ENCODE measurements around the gene AAR2.

Gene AAR2

DNA sequence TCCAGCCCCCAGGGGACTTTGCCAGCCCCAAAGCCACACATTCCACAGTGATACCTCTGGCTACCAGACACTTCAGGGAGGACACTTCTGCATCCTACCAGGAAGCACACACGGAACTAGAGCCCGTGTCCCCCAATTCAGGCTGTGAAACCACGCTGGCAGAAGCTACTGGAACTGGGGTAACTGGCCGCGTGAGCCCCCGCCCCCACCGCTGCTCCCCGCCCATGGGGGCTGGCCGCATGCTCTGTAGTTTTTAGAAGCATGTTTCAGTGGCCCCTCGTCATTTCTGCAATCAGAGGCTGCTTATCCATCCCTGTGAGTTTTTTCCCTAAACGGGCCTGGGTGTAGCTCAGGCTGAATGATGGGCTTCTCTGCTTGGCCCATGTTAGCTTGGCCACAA lies 28.7 kb upstream of the AAR2 start:
- no peaks in the 10 kb centered on the region for H3K4me1 ChIP-seq (ENCODE audit: control insufficient read depth, insufficient read depth, low read length)
- H3K4me3 ChIP-seq (ENCODE audit: low read length): no peak overlapping the region
- H3K27me3 ChIP-seq (ENCODE audit: control insufficient read depth, insufficient read depth, low read length): no peaks in the 10 kb centered on the region
- peaks cover 26% of the 10 kb centered on the region for H3K36me3 ChIP-seq (ENCODE audit: control insufficient read depth, insufficient read depth, low read length)
- H3K9ac ChIP-seq (ENCODE audit: low read length): no peak overlapping the region
- H3K27ac ChIP-seq (ENCODE audit: low read depth, low read length): no peak overlapping the region

DNA sequence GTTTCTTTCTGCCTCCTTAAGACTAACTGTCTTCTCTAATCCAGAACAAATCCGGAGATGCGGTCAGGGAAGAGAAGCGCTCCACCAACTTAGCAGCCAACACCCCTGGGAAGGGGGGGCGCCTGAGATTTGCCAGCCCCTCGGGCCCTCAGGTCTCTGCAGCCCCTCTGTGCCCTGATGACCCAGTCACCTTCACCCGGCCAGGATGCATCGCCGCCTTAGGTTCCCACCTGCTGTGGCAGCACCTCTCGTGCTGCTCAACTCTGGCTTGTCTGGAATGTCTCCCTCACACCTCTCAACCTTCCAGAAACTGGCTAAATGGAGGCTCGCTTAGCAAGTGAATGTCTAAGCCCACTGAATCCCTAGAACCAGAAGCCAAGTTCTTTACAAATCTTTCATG lies 28.0 kb upstream of the AAR2 start:
- no peaks in the 10 kb centered on the region for H3K27me3 ChIP-seq (ENCODE audit: control insufficient read depth, insufficient read depth, low read length)
- H3K36me3 ChIP-seq (ENCODE audit: control insufficient read depth, insufficient read depth, low read length): peaks cover 27% of the 10 kb centered on the region

DNA sequence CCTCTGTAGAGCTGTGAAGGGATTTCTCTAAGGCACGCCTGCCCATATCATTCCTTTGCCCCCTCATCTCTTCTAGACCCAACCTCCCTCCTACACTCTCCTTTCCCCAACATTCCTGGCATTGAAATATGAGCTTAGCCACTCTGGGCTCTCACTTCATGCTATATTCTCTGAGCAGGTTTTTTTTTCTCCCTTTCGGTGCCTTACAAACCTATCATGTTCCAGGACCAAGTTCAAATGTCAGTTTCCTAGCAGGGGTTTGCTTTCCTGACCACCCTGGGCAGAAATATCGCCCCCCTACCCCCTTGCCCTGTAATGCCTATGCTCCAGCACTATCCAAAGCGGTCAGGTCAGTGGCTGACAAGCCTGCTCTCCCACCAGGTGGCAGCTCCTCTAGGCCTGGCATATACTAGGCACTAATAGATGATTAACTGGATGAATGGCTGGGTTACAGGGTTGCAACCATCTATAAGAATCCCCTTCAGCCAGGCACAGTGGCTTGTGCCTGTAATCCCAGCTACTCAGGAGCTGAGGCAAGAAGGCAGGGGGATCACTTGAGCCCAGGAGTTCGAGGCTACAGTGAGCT lies 25.7 kb upstream of the AAR2 start:
- H3K9ac ChIP-seq (ENCODE audit: low read length): no peak overlapping the region
- H3K27me3 ChIP-seq (ENCODE audit: control insufficient read depth, insufficient read depth, low read length): no peaks in the 10 kb centered on the region
- H3K27ac ChIP-seq (ENCODE audit: low read depth, low read length): no peak overlapping the region
- H3K4me3 ChIP-seq (ENCODE audit: low read length): no peak overlapping the region
- H3K4me1 ChIP-seq (ENCODE audit: control insufficient read depth, insufficient read depth, low read length): no peaks in the 10 kb centered on the region
- H3K36me3 ChIP-seq (ENCODE audit: control insufficient read depth, insufficient read depth, low read length): peaks cover 31% of the 10 kb centered on the region

More for the DNA sequence above, 28.0 kb upstream of the AAR2 start:
- Histone ChIP-seq H3K27ac (ENCODE audit: low read depth, low read length) (no peak overlapping the region), H3K4me3 (ENCODE audit: low read length) (no peak overlapping the region), H3K9ac (ENCODE audit: low read length) (no peak overlapping the region), H3K4me1 (ENCODE audit: control insufficient read depth, insufficient read depth, low read length) (no peaks in the 10 kb centered on the region)

DNA sequence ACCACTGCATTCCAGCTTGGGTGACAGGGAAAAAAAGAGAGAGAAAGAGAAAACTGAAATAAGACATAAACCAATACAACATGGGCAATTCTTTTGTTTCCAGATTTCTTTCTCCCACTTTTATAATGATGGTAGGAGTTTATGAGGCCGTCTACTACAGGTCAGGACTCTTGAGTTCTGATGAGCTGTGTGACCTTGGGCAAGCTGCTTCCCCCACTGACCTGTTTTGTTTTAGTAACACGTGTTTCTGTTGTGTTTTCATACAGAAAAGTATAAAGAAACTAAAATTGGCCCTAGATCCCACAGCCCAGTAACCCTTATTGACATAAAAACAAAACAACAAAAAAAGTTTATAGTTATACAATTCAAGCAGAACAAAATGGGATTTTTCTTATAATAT lies 22.9 kb upstream of the AAR2 start:
- H3K27me3 ChIP-seq (ENCODE audit: control insufficient read depth, insufficient read depth, low read length): no peaks in the 10 kb centered on the region
- H3K4me3 ChIP-seq (ENCODE audit: low read length): no peak overlapping the region
- H3K27ac ChIP-seq (ENCODE audit: low read depth, low read length): no peak overlapping the region
- no peaks in the 10 kb centered on the region for H3K4me1 ChIP-seq (ENCODE audit: control insufficient read depth, insufficient read depth, low read length)
- peaks cover 27% of the 10 kb centered on the region for H3K36me3 ChIP-seq (ENCODE audit: control insufficient read depth, insufficient read depth, low read length)
- no peak overlapping the region for H3K9ac ChIP-seq (ENCODE audit: low read length)

DNA sequence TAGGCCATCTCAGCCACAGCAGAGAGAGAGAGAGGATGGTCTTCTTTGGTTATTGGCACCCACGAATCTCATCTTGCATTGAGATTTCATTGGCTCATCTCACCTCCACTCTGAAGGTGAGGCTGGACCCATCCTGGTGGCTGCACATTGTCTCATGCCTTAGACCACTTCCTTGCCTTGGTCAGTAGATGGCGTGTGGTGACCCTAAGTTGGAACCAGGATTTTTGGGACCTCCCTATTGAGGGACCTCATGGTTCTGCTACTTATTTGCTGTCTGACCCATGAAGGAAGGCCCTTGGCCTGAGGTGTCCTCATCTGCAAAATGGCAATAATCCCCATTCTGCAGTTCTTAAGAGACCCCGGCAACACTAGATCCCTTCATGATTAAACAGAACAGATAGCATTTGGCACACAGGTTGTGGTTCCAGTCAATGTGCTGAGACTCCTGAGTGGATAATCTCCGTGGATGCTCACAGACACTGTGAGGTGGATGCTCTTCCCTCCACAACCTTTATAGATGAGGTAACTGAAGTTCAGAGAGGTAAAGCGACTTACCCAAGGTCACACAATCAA lies 21.5 kb upstream of the AAR2 start:
- Histone ChIP-seq H3K36me3 (ENCODE audit: control insufficient read depth, insufficient read depth, low read length) (peaks cover 18% of the 10 kb centered on the region), H3K27ac (ENCODE audit: low read depth, low read length) (no peak overlapping the region), H3K9ac (ENCODE audit: low read length) (no peak overlapping the region), H3K4me3 (ENCODE audit: low read length) (no peak overlapping the region), H3K4me1 (ENCODE audit: control insufficient read depth, insufficient read depth, low read length) (no peaks in the 10 kb centered on the region), H3K27me3 (ENCODE audit: control insufficient read depth, insufficient read depth, low read length) (no peaks in the 10 kb centered on the region)

DNA sequence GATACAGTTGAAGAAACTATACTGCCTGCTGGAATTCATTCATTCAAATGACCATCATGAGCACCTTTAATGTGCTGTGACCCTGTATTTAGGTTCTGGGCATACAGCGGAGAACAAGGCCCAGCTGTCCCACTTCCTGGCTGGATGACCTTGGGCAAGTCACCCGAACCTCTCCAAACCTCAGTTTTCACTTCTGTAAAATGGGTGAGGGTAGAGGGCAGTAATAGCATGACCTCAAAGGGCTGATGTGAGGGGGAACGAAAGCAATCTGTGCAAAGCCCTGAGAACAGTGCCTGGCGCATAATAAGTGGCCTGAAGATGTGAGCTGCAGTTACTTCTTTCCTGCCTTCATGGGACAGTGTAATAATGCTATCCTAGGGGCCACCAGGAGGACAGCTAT lies 20.5 kb upstream of the AAR2 start:
- Histone ChIP-seq H3K4me3 (ENCODE audit: low read length) (no peak overlapping the region), H3K36me3 (ENCODE audit: control insufficient read depth, insufficient read depth, low read length) (peaks cover 17% of the 10 kb centered on the region), H3K4me1 (ENCODE audit: control insufficient read depth, insufficient read depth, low read length) (no peaks in the 10 kb centered on the region), H3K27me3 (ENCODE audit: control insufficient read depth, insufficient read depth, low read length) (no peaks in the 10 kb centered on the region), H3K27ac (ENCODE audit: low read depth, low read length) (no peak overlapping the region), H3K9ac (ENCODE audit: low read length) (no peak overlapping the region)

DNA sequence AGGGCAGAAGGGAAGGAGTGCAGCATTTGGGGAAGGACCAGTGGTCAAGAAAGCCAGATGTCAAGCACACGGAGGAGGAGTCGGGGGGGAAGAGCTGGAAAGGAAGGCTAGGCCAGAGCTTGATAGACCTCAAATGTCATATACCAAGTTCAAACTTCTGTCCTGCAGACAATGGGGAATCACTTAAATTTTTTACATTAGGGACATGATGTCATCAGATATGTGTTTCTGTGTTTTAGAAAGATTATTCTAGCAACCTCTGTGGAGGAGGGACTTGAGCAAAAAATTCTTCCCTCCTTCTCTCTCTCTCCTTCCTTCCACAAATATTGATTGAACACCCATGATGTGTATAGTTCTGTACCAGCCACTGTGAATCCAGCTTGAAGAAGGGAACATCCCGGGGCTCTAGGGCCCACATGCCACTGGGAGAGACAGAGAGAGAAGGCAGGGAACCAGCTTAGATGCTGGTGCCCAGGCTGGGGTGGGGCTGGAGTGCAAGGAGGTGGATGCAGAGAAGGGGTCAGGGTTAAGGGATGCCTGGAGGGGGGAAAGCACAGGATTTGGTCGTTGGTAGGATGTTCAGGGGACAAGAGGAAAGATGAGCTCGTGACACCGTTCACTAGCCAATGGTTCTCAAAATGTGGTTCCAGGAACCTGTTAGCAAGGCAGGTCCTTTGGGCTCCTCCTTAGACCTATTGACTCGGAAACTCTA lies 19.8 kb upstream of the AAR2 start:
- Histone ChIP-seq H3K36me3 (ENCODE audit: control insufficient read depth, insufficient read depth, low read length) (peaks cover 15% of the 10 kb centered on the region), H3K4me3 (ENCODE audit: low read length) (no peak overlapping the region), H3K9ac (ENCODE audit: low read length) (no peak overlapping the region), H3K27ac (ENCODE audit: low read depth, low read length) (no peak overlapping the region), H3K27me3 (ENCODE audit: control insufficient read depth, insufficient read depth, low read length) (no peaks in the 10 kb centered on the region), H3K4me1 (ENCODE audit: control insufficient read depth, insufficient read depth, low read length) (no peaks in the 10 kb centered on the region)

DNA sequence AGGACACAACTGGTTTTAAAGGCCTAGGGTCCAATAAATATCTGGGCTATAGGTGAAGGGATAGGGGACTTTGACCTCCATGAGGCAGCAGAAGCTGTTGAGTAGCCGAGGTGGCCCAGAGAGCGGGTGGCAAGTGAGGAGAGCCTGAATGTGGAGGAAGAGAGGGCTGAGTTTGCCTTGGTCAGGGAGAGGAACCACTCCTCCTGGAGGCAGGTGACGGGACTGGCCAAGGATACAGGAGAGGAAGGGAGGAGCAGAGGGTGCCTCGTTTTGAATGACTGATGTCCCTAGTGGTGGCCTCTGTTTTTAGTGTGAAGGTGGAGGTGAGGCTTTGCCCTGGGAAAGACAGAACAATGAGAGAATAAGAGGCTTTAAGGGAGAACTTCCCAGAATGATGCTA lies 19.1 kb upstream of the AAR2 start:
- no peak overlapping the region for H3K9ac ChIP-seq (ENCODE audit: low read length)
- no peaks in the 10 kb centered on the region for H3K27me3 ChIP-seq (ENCODE audit: control insufficient read depth, insufficient read depth, low read length)
- H3K4me3 ChIP-seq (ENCODE audit: low read length): no peak overlapping the region
- H3K4me1 ChIP-seq (ENCODE audit: control insufficient read depth, insufficient read depth, low read length): no peaks in the 10 kb centered on the region
- peaks cover 15% of the 10 kb centered on the region for H3K36me3 ChIP-seq (ENCODE audit: control insufficient read depth, insufficient read depth, low read length)
- H3K27ac ChIP-seq (ENCODE audit: low read depth, low read length): no peak overlapping the region

DNA sequence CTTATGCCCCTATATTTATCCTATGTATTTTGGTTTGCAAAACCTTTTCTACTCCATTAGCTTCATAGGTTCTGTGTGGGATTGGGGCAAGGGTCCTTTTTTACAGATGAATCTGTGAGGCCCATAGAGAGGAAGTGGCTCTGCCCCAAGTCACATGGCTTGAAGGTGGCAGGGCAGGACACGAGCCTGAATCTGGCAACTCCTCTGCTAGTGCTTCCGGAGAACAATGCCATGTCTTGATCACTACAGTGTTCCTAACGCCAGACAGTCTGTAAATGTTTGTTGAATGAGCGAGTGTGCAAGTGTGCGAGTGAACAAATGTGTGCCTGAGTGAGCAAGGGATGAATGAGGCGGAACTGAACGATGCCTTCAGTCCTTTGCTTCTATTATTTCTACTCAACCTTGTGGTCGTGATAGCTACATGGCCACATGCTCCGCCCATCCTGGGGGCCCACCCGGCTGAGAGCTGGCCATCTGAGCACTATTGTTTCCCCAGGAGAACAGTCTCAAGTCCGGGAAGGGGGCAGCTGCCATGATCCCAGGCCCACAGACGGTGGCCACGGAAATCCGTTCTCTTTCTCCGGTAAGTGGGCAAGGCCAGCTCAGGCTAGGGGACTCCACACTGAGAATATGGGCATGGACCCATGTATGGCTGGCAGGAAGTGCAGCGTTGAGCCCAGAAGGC lies 17.8 kb upstream of the AAR2 start:
- H3K27ac ChIP-seq (ENCODE audit: low read depth, low read length): no peak overlapping the region
- no peak overlapping the region for H3K4me3 ChIP-seq (ENCODE audit: low read length)
- peaks cover 11% of the 10 kb centered on the region for H3K36me3 ChIP-seq (ENCODE audit: control insufficient read depth, insufficient read depth, low read length)
- H3K9ac ChIP-seq (ENCODE audit: low read length): no peak overlapping the region
- H3K27me3 ChIP-seq (ENCODE audit: control insufficient read depth, insufficient read depth, low read length): no peaks in the 10 kb centered on the region
- no peaks in the 10 kb centered on the region for H3K4me1 ChIP-seq (ENCODE audit: control insufficient read depth, insufficient read depth, low read length)

DNA sequence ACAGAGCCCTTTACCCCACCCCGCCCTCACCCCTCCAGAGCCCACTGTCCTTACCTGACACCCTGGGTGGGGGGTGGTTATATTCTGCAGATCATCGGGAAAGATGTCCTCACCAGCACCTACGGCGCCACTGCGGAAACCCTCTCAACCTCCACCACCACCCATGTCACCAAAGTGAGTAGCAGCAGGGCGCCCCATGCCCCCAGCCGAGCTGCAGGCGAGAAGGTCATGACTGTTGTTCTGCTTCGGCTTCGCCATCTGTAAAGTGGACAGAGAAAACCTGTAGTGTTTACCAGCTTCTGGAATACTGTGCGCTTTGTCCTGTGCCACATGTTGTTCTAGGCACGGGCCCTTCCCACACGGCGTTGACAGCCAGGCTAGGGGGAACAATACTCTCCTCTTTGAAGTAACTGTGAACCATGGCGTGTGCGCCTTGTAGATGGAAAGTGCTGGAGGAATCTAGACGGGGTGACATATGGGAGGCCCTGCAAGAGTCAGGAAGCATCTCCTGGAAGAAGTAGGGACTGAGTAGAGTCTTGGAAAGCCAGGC lies 16.5 kb upstream of the AAR2 start:
- H3K9ac ChIP-seq (ENCODE audit: low read length): no peak overlapping the region
- H3K4me1 ChIP-seq (ENCODE audit: control insufficient read depth, insufficient read depth, low read length): no peaks in the 10 kb centered on the region
- H3K4me3 ChIP-seq (ENCODE audit: low read length): no peak overlapping the region
- peaks cover 11% of the 10 kb centered on the region for H3K36me3 ChIP-seq (ENCODE audit: control insufficient read depth, insufficient read depth, low read length)
- no peak overlapping the region for H3K27ac ChIP-seq (ENCODE audit: low read depth, low read length)
- no peaks in the 10 kb centered on the region for H3K27me3 ChIP-seq (ENCODE audit: control insufficient read depth, insufficient read depth, low read length)

DNA sequence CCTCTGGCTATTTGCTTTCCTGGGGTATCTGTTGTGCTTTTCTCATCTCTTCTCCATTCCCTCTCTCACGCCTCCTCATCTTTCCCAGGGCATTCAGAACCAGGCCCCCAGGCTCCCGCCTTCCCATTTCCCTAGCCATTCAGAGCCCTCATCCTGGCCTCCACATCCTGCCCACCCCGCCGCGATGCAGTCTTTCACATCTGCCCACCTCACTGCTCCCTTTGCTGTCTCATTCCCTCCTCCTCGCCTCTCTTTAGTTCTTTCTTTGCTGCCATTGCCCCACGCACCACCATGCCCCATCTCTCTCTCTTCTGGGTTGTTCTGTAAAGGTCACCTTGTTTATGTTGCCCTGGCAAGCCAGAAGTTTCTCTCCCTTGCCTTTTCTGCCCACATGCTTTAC lies 10.6 kb upstream of the AAR2 start:
- H3K36me3 ChIP-seq (ENCODE audit: control insufficient read depth, insufficient read depth, low read length): no peaks in the 10 kb centered on the region
- no peak overlapping the region for H3K9ac ChIP-seq (ENCODE audit: low read length)
- no peaks in the 10 kb centered on the region for H3K4me1 ChIP-seq (ENCODE audit: control insufficient read depth, insufficient read depth, low read length)
- H3K4me3 ChIP-seq (ENCODE audit: low read length): no peak overlapping the region
- no peak overlapping the region for H3K27ac ChIP-seq (ENCODE audit: low read depth, low read length)
- H3K27me3 ChIP-seq (ENCODE audit: control insufficient read depth, insufficient read depth, low read length): no peaks in the 10 kb centered on the region

DNA sequence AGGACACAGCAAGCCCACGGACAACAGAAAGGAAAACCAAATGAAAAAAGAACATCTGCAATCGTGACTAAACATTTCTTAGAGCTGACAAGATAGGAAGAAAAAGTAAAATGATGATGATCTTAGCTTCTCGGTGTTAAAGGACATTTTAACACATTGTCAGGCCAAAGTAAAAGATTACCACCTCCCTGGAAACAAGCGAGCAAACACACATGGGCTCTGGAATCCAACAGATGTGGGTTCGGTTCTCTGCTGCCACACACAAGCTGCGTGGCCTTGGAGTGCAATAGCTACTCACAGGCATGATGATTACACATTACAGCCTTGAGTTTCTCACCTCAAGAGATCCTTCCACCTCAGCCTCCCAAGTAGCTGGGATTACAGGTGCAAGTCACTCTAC lies 7.5 kb upstream of the AAR2 start:
- Histone ChIP-seq H3K4me1 (ENCODE audit: control insufficient read depth, insufficient read depth, low read length) (no peaks in the 10 kb centered on the region), H3K27me3 (ENCODE audit: control insufficient read depth, insufficient read depth, low read length) (no peaks in the 10 kb centered on the region), H3K36me3 (ENCODE audit: control insufficient read depth, insufficient read depth, low read length) (no peaks in the 10 kb centered on the region)

More for the DNA sequence above, 7.5 kb upstream of the AAR2 start:
- no peak overlapping the region for H3K27ac ChIP-seq (ENCODE audit: low read depth, low read length)
- no peak overlapping the region for H3K9ac ChIP-seq (ENCODE audit: low read length)
- no peak overlapping the region for H3K4me3 ChIP-seq (ENCODE audit: low read length)

Data from rectal smooth muscle tissue (tissue), 1 donor.